RPMI7951 (cell line): ENCODE results near the gene MRPL36. TPM values are rescaled to one million over a fixed set of nuclear protein-coding genes. Genes with fewer than 3 reads are reported as not detected.
"Not testable (repeated sequence)": the region's sequence is repeated elsewhere in the genome, so short reads cannot be mapped to it uniquely, and the experiment has no call there.

ENCODE experiments used
- DNase-seq: peaks from one replicate; pipeline ENCODE4 v3.0.0-alpha.2; 2012; ENCODE audit warnings: low read depth
- total RNA-seq: library from RNA; depleted of rRNA; stranded (reverse); fragments of >200 nt; shearing (Covaris generic); gene quantifications from 2 replicates; pipeline ENCODE4 v1.2.3, GENCODE V29; 2014

The MRPL36 gene
- total RNA-seq, 1 experiment from 2014 or later, result 81.1 TPM

GRCh38 chr5:1832511-1833250 is 33.0 kb upstream of the MRPL36 start:
- no peak for DNase-seq

DNA sequence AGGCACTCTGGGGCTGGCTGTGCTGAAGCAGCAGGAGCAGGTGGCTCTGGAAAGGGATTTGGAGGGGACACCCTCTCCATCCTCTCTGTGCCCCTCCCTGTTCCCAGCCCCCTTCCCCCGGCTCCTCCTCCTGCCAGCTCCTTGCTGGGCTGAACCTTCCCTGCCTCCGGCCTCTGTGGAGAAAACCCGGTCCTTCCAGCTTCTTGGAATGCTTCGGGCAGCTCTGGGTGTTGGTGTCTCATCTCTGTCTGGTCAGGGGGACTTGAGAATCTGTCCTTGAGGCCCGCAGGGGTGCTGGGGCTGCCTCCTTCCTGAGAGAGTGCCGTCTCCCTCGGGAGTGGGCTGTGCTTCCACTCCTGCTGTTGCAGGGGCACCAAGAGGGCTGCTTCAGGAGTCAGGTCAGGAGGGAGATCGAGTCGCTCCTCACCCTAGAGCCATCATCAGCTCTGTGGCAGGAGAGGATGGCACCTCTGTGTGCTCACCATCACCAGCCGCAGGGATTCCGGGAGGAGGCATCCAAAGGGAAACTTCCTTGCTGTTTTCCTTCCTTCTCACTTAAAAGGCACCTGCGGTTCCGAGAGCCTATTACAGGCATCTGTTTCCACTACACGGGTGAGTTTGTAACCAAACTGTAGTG is 32.2 kb upstream of the MRPL36 start:
- no peak for DNase-seq

DNA sequence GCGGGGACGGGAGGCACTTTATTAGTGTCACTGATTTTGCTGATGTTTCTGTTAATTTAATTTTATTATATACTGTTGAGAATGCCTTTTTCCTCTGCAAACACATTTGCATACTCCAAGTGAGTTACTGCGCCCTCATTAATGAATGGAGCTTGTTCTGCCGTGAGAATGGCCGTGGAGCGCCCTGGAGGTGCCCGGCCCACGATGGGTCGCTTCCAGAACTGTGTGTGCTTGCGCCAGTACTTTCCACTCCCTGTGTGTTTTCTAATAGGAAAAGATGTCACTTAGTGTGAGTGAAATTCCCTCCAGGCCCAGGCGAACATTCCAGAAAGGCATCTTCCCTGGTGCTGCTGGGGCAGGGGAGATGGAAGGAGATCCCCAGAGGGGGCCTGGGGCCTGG is 31.6 kb upstream of the MRPL36 start:
- DNase-seq, result no peak

DNA sequence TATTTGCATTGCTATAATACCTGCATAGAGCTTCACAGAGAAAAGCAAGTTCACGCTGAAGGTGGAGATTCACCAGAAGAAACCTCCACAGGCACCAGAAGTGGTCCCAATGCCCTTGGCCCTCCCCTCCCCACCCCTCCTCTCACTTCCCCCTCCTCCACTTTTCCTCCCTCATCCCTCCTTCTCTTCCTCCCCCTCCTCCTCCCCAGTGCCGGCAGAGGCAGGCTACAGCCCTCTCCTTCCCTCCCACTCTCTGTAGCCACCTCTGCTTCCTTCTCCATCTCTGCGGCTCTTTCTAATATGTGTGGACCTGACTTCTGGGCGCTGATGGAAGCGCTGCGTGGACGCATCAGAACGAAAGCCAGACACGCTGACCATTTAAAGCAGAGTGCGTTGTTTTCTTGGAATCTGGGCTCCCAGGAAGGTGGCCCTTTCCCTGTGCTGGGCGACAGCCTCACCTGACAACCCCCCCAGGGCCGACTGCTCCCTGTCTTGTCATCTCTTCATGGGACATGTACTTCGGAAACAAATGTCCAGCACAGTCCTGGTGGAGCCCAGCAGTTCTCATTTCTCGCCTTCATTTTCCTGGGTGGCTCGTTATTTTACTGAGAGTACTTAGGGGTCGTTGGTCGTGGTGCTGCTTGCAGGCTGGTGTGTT is 31.1 kb upstream of the MRPL36 start:
- no peak for DNase-seq

DNA sequence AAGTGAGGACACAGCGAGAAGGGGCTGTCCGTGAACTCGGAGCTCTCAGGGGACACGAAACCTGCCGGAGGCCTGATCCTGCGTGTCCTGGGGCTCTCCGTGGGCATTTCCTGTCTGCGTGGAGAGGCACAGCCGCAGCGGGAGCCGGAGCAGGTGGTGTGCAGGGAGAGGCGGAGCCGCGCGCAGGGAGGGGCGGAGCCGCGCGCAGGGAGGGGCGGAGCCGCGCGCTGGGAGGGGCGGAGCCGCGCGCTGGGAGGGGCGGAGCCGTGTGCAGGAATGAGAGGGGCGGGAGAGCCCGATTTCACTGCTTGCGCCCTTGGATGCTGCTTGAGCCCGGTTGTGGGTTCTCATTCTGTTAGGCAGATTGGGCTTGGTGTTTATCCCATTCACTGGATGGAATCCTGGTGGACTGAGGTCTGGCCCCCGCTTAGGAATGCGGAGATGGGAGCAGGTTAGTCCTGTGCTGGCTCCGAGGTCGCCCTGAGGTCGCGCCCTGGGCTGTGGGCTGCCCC is 28.3 kb upstream of the MRPL36 start:
- DNase-seq, result no peak

- no peak for DNase-seq
These were observed 27.6 kb upstream of the MRPL36 start for GRCh38 chr5:1827025-1827885.

DNA sequence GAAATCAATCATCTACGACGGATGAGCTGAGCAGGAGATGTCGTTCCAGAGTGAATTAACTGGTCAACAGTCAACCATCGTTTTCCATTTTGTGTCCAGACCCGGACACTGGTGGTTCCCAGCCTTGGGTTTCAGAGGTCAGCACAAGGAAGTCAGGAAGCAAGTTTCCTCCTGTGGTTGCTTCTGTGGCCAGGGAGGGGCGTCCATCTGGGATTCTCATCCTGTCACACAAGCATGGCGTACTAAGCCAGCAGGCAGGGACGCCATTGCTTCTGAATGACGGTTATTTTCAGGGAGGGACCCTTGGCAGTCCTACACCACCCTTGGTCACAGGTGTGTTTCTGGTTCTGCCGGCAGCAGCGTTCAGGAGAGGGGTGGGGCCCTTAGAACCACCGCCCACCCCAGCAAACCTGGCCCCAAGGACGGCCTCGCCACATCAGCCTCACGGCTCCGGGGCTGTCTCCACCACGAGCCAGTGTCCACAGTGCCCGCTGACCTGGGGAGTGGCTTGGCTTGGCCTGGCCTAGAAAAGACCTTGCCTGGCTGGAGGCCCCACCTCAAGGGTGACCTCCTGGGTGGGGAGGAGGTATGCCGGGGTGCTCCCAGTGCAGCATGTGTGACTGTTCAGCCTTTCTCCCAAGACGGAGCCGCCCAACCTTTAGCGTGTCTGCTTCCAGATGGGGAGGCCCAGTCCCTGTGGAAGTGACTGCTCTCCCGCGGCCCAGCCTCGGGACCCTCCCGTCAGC is 26.8 kb upstream of the MRPL36 start:
- no peak for DNase-seq

DNA sequence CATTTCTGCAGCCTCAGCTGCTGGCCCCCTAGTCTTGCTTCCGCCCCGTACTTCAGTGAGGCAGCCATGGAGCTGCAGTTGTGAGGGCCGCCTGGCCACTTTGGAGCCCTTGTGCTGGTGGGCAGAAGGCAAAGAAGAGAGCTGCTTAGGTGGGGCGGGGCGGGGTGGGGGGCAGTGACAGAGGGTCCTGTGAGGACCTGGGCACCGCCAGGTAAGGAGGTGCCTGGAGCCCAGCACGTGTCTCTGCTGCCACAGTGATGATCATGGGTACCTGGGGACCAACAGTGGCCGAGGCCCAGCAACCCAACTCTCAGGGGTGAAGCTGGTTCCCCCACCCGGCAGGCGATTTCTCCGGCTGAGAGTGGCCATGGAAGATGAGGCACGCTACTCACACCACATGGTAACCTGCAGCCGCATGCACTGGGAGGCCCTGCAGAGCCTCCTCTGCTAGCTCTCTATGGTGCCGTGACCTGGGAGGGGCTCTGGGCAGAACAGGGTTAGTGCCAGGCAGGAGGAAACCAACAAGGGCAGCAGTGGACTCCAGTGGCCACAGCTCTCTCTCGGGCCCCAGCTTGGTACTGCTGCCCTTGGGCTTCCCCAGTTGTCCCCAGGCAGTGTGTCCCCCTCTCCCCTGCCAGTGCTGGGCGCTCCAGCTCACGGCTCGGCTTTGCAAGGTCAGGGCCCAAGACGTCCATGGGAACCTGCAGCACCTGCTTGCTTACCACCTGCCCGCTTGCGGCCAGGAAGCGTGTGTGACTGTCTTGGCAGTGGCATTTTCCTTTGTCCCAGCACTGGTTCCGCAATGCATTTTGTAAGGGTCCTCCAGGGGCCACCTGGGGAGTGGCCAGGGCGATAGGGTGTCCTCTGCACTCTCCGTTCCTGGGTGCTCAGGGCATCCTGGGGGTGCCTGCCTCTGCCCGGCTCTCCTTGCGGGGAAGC is 25.5 kb upstream of the MRPL36 start:
- no peak for DNase-seq

DNA sequence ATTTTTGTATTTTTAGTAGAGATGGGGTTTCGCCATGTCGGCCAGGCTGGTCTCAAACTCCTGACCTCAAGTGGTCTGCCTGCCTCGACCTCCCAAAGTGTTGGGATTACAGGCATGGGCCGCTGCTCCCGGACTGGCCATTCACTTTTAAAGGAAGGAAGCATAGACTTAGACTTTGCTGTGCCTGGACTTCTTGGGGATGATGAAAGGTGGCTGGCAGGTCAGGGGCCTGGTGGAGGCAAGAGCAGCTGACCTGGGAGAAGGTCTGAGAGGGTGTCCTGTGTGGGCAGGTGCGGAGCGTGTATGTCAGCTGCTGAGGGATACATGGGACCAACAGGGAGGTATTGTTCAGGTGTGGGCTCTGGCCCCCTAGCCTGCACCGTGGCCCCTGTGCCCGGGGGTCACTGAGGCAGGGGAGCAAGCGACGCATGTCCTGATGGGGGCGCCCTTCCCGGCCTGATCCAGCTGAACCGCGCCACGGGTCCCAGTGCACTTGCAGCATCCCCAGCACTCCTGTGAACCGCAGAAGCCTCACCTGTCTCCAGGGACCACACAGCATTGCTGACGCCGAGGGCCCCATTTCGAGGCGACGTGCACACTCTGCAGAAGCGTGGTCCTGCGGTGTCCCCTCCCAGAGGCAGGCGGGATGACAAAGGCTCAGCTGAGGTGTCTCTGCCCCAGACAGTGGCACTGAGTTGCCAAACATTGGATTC is 24.6 kb upstream of the MRPL36 start:
- no peak for DNase-seq

- DNase-seq, result no peak
These were observed 23.9 kb upstream of the MRPL36 start for GRCh38 chr5:1823381-1824034.

DNA sequence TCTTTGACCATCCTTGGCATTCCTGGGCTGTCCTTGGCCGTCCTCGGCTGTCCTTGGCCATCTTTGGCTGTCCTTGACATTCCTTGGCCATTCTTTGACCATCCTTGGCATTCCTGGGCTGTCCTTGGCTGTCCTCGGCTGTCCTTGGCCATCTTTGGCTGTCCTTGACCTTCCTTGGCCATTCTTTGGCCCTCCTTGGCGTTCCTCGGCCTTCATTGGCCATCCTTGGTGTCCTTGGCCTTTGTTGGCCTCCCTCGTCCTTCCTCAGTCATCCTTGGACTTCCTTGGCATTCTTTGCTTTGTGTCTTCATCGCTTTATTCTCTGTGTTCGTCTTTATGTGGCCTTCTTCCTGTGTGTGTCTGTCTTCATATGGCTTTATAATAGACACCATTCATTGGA is 22.2 kb upstream of the MRPL36 start:
- DNase-seq, result no peak

DNA sequence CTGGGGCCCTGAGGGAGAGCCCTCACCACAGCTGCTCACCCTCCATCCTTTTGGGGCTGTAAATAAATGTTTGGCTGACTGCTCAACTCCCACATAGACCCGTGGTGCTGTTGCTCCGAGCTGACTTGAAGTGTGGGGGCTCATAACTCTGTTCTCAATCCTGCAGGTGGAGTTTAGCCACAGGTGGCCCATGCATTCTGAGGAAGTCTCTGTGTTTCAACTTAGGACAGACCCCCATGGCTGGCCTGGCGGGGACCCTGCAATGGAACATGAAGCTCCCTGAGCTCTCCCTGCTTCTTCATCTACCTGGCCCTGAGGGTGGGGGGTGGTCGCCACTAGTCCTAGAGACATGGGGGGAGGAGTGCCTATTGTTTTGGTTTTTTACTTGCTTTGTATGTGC is 21.3 kb upstream of the MRPL36 start:
- no peak for DNase-seq

GRCh38 chr5:1820381-1820780 is 20.7 kb upstream of the MRPL36 start:
- DNase-seq, result no peak

GRCh38 chr5:1819458-1819857 is 19.8 kb upstream of the MRPL36 start:
- DNase-seq, result no peak

GRCh38 chr5:1818784-1819183 is 19.1 kb upstream of the MRPL36 start:
- no peak for DNase-seq

GRCh38 chr5:1817261-1818043 is 17.8 kb upstream of the MRPL36 start:
- no peak for DNase-seq

- not testable (repeated sequence) for DNase-seq
These were observed 17.0 kb upstream of the MRPL36 start for GRCh38 chr5:1816495-1817089.

DNA sequence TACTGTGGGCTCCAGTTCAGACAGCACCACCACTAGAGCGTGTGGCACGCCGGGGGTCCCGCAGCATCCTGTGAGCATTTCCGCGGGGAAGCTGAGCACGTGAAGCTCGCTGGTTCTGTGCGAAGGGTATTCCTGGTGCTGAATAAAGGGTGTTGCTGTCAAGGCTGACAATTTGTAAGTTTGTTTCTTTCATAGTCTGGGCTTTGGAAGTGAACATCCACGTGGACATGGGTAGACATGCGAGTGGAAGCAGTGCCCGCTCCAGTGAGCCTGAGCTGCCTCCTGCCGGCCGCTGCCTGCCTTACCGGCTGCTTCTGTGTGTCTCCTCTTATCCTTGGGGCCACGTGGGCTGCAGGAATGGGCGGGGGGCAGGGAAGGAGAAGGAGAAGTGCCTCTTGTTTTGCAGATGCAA is 16.2 kb upstream of the MRPL36 start:
- DNase-seq, result no peak
